CD4-positive, CD25-positive, alpha-beta regulatory T cell (primary cell): ENCODE results near the gene RPS18. TPM values are rescaled to one million over a fixed set of nuclear protein-coding genes. Genes with fewer than 3 reads are reported as not detected.

Experiments used
- ATAC-seq, 2 donors: fragments of 150-1000 bp; cut with Tn5 transposase; one replicate each; pipeline ENCODE4 v1.10.0; 2021; ENCODE audit warnings: low read depth in 2 of 2, moderate number of reproducible peaks in 2 of 2, moderate library complexity in 1 of 2
- DNase-seq, 3 donors: peaks; one replicate each; pipeline versions ENCODE4 v3.0.0 to v3.0.0-alpha.2; 2012 to 2022; ENCODE audit warnings: mixed read lengths in 1 of 3
- H3K27ac ChIP-seq: one replicate; pipeline ENCODE4 v1.7.0; 2013; ENCODE audit warnings: mild to moderate bottlenecking, low read length; ENCODE audit not compliant: insufficient read depth, poor library complexity, severe bottlenecking
- H3K27me3 ChIP-seq: one replicate; pipeline ENCODE4 v1.7.0; 2013; ENCODE audit warnings: low read length; ENCODE audit not compliant: control insufficient read depth, insufficient read depth
- H3K36me3 ChIP-seq: one replicate; pipeline ENCODE4 v1.7.0; 2013; ENCODE audit warnings: mild to moderate bottlenecking, low read length, moderate library complexity; ENCODE audit not compliant: control insufficient read depth, insufficient read depth
- H3K4me1 ChIP-seq: 2 replicates; pipeline ENCODE4 v1.7.0; 2013; ENCODE audit warnings: mild to moderate bottlenecking, low read length; ENCODE audit not compliant: insufficient read depth, control insufficient read depth, poor library complexity, severe bottlenecking
- H3K4me3 ChIP-seq: one replicate; pipeline ENCODE4 v1.7.0; 2013; ENCODE audit warnings: low read depth, mild to moderate bottlenecking, low read length, moderate library complexity
- H3K9me3 ChIP-seq, 2 experiments: 1 replicate in 1 of 2; 2 replicates in 1 of 2; pipeline ENCODE4 v1.7.0; 2013; ENCODE audit warnings: low read length in 2 of 2, mild to moderate bottlenecking in 1 of 2, moderate library complexity in 1 of 2; ENCODE audit not compliant: control insufficient read depth in 2 of 2
- H3K27ac Mint-ChIP-seq, 3 donors: one replicate each; pipeline ENCODE4 v1.8.0; 2020 to 2022; ENCODE audit warnings: mild to moderate bottlenecking in 3 of 3, mixed read lengths in 3 of 3, moderate library complexity in 2 of 3
- H3K27me3 Mint-ChIP-seq: one replicate; pipeline ENCODE4 v1.8.0; 2022; ENCODE audit warnings: mild to moderate bottlenecking, mixed read lengths
- H3K36me3 Mint-ChIP-seq: one replicate; pipeline ENCODE4 v1.8.0; 2020; ENCODE audit warnings: mixed read lengths
- H3K4me1 Mint-ChIP-seq, 4 donors: one replicate each; pipeline ENCODE4 v1.8.0; 2020 to 2022; ENCODE audit warnings: mixed read lengths in 4 of 4, mild to moderate bottlenecking in 1 of 4
- H3K4me3 Mint-ChIP-seq, 4 donors: one replicate each; pipeline ENCODE4 v1.8.0; 2020 to 2022; ENCODE audit warnings: mild to moderate bottlenecking in 4 of 4, mixed read lengths in 4 of 4, moderate library complexity in 3 of 4
- H3K9me3 Mint-ChIP-seq, 7 donors: one replicate each; pipeline ENCODE4 v1.8.0; 2020 to 2022; ENCODE audit warnings: mixed read lengths in 7 of 7, mild to moderate bottlenecking in 3 of 7, moderate library complexity in 2 of 7
- polyA plus RNA-seq, 4 donors: library from polyadenylated mRNA; unstranded; fragments of 300-500 nt; fragmentation: Illumina TruSeq; gene quantifications; one replicate each; pipeline ENCODE4 v1.2.3, GENCODE V29; 2021
- total RNA-seq: library from RNA; stranded (reverse); gene quantifications from one replicate; pipeline ENCODE4 v1.2.3, GENCODE V29; 2022

Gene RPS18
- total and polyA plus RNA-seq, 5 donors from 2014 or later: 2,198 to 10,525 (median 7,077) TPM

DNA sequence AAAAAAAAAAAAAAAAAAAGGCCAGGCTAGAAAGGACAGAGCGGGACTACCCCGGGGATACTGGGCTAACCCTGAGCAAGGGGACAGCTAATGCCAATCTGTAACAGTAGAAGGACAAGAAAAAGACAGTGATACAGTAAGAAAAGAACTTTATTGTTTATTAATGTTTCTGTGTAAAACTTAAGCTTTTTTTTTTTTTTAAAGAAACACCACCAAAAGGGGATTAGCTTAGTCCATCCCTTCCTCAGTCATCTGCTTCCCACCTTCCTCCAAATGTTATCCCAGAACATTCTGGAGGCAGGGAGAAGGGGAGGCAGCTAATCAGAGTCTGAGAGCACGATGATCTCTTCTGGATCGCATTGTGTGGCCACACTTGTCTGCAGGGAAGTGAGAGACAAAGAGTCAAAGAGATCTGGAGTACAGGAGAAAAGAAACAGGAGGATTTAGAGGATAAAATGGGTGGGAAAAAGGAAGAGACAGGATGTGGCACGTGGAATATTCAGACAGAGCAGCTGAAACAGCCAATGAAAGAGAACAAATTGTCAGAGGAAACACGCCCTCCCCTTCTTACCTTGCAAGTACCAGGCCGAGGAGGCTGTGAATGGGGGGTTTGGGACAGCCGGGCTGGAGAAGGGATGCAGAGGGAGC lies 46.7 kb downstream of the RPS18 start:
- peak overlapping the region; percentile 90 to 100 (median 99) for H3K4me3 Mint-ChIP-seq
- peak overlapping the region; percentile 96 for H3K4me3 ChIP-seq
- peaks cover 77% of the 10 kb centered on the region for H3K4me1 ChIP-seq
- DNase-seq (no peak), ATAC-seq (no peak)
- no peaks in the 10 kb centered on the region for H3K9me3 ChIP-seq
- peaks cover 32% of the 10 kb centered on the region for H3K36me3 ChIP-seq
- peak overlapping the region; percentile 92 for H3K27ac ChIP-seq
- H3K4me1 Mint-ChIP-seq: peaks cover 4 to 93% (median 42%) of the 10 kb centered on the region in 4 donors
- peaks cover 0 to 1% (median 0%) of the 10 kb centered on the region in 7 donors for H3K9me3 Mint-ChIP-seq
- no peaks in the 10 kb centered on the region for H3K27me3 Mint-ChIP-seq
- H3K27me3 ChIP-seq: no peaks in the 10 kb centered on the region
- H3K36me3 Mint-ChIP-seq: peaks cover 38% of the 10 kb centered on the region
- peak overlapping the region; percentile 90 to 99 (median 98) for H3K27ac Mint-ChIP-seq

DNA sequence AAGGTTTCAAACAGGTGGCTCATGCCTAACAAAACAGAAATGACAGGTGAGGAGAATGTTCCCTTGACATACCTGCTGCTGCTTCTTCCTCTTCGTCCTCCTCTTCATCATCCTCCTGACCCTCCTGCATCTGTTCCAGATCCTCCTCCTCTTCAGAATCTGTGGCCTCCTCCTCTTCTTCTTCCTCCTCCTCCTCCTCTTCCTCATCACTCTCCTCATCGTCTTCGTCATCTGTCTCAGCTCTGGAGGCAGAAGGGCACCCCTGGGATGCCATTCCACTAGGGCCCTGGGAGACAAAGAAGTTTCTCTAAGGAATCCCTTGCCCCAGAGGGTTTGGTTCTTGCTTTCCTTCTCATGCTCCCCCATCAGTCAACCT lies 48.1 kb downstream of the RPS18 start:
- Mint-ChIP-seq H3K9me3 (peaks cover 0 to 1% (median 0%) of the 10 kb centered on the region in 7 donors), H3K4me3 (peak overlapping the region in 3 of 4 donors; percentile 90 to 100 (median 99)), H3K27me3 (no peaks in the 10 kb centered on the region), H3K27ac (peak overlapping the region; percentile 49 to 98 (median 75)), H3K4me1 (peaks cover 4 to 92% (median 42%) of the 10 kb centered on the region in 4 donors), H3K36me3 (peaks cover 38% of the 10 kb centered on the region)
- Histone ChIP-seq H3K27ac (no peak overlapping the region), H3K36me3 (peaks cover 32% of the 10 kb centered on the region), H3K9me3 (no peaks in the 10 kb centered on the region), H3K27me3 (no peaks in the 10 kb centered on the region), H3K4me1 (peaks cover 79% of the 10 kb centered on the region), H3K4me3 (peak overlapping the region; percentile 12)
- ATAC-seq (no peak), DNase-seq (no peak)

DNA sequence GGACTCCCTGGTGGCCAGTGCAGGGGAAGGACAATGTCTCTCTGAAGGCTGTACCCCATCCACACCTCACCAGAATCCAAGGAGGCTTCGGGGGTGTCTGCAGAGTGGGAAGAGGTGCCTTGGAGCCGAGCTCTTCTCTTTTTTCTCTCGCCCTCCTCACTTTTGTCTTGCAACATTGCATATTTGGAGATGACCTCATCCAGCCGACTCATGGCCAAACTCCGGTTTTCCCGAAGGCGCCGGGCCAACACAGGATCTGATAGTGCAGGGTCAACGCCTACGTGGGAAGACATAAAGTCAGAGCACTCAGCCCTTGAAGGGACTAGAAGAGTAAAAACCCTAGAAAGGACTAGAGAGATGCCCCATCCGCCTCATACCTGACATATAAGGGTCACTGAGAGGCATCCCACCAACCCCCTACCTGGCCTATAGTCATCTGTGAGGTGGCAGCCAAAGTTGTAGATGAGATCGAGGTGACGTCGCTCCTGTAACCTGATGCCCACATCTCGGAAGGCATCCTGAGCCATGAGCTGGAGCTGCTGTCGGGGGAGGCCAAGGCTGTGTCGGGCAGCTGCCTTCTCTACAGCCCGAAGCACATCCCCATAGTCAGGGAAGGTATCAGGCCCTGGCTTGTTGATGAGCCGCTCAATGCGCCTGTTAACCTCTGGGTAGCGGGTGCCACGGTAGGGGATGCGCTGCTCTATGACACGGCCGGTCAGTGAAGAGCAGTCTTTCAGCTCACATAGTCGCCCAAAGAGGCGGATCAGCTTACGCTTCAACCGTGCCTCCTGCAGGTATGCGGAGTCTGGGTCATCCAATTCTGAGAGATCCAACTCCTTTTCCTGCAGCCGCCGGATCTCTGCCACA lies 48.7 kb downstream of the RPS18 start:
- ATAC-seq (no peak), DNase-seq (no peak)
- Histone ChIP-seq H3K4me3 (no peak overlapping the region), H3K4me1 (peaks cover 73% of the 10 kb centered on the region), H3K27ac (no peak overlapping the region), H3K9me3 (no peaks in the 10 kb centered on the region), H3K27me3 (no peaks in the 10 kb centered on the region), H3K36me3 (peaks cover 32% of the 10 kb centered on the region)
- no peaks in the 10 kb centered on the region for H3K27me3 Mint-ChIP-seq
- H3K9me3 Mint-ChIP-seq: peaks cover 0 to 1% (median 0%) of the 10 kb centered on the region in 7 donors
- H3K4me1 Mint-ChIP-seq: peaks cover 4 to 86% (median 42%) of the 10 kb centered on the region in 4 donors
- peak overlapping the region in 2 of 3 donors; percentile 71 to 98 for H3K27ac Mint-ChIP-seq
- H3K4me3 Mint-ChIP-seq: peak overlapping the region; percentile 84 to 100 (median 94)
- H3K36me3 Mint-ChIP-seq: peaks cover 38% of the 10 kb centered on the region

DNA sequence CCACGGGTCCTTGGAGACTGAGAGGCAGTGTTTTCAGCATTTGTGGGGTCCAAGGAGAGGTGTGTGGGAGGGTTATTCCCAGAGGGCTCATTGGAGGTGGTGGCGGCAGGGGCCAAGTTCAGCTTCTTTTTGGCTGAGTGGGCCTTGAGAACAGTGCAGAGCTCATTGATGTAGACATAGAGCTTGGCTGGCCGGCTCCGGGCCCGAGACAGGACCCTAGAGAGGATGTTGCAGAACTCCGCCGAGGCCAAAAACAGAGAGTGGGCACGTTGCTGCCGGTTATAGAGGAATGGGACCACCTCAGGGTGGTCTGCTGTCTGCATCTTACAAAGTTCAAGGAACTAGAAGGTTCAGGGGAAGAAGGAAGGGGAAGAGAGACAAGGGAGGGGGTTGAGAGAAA lies 49.4 kb downstream of the RPS18 start:
- Mint-ChIP-seq H3K4me3 (peak overlapping the region; percentile 84 to 100 (median 94)), H3K27ac (peak overlapping the region in 1 of 3 donors; percentile 62), H3K36me3 (peaks cover 38% of the 10 kb centered on the region), H3K4me1 (peaks cover 4 to 79% (median 44%) of the 10 kb centered on the region in 4 donors), H3K27me3 (no peaks in the 10 kb centered on the region), H3K9me3 (peaks cover 0 to 1% (median 0%) of the 10 kb centered on the region in 7 donors)
- Histone ChIP-seq H3K9me3 (no peaks in the 10 kb centered on the region), H3K4me1 (peaks cover 68% of the 10 kb centered on the region), H3K4me3 (peak overlapping the region; percentile 98), H3K36me3 (peaks cover 32% of the 10 kb centered on the region), H3K27me3 (no peaks in the 10 kb centered on the region), H3K27ac (no peak overlapping the region)
- DNase-seq (no peak), ATAC-seq (no peak)

DNA sequence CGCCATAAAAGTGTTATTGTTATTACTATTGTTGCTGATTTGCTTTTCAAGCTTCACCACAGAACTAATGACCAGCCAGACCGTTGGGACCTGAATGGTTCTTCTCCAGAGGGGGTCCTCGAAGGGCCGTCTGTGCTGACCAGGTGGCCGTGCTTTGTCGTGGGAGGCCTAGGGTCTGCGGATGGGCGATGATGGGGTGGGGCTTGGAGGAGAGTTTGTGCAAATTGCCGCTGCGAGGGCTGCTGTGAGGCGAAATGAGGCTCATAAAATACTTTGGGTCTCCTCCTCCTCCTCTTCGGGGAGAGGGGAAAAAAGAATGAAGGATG lies 51.7 kb downstream of the RPS18 start:
- peak overlapping the region; percentile 95 to 99 (median 98) for H3K27ac Mint-ChIP-seq
- no peak for DNase-seq
- peak overlapping the region; percentile 96 for H3K4me3 ChIP-seq

DNA sequence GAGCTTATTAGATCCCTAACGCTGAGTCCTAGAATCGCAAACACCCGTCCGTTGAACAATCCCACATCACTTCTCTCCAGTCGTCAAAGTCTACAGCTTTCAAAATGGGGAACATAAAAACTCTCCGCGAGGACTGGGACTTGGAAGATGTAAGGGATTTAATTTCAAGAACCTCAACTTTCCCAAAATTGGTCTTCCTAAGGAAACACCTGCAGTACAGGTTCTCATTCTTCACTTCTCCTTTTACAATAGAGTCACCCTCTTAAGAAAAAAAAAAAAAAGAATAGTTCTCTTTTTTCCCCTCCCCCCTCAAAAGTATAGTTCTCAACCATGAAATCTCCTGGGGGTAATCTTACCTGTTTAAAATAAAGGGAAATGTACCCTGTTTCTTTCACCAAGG lies 52.2 kb downstream of the RPS18 start:
- H3K36me3 ChIP-seq: peaks cover 26% of the 10 kb centered on the region
- H3K9me3 Mint-ChIP-seq: peaks cover 0 to 1% (median 0%) of the 10 kb centered on the region in 7 donors
- no peaks in the 10 kb centered on the region for H3K9me3 ChIP-seq
- H3K27me3 ChIP-seq: no peaks in the 10 kb centered on the region
- ATAC-seq: no peak
- peaks cover 25% of the 10 kb centered on the region for H3K36me3 Mint-ChIP-seq
- no peaks in the 10 kb centered on the region for H3K27me3 Mint-ChIP-seq
- peaks cover 4 to 52% (median 26%) of the 10 kb centered on the region in 4 donors for H3K4me1 Mint-ChIP-seq
- peak overlapping the region; percentile 90 to 100 (median 98) for H3K4me3 Mint-ChIP-seq
- H3K4me3 ChIP-seq: peak overlapping the region; percentile 96
- peak overlapping the region; percentile 95 to 99 (median 98) for H3K27ac Mint-ChIP-seq
- H3K27ac ChIP-seq: peak overlapping the region; percentile 86
- H3K4me1 ChIP-seq: peaks cover 47% of the 10 kb centered on the region
- peak in 1 of 3 donors; percentile 20 for DNase-seq

More for the DNA sequence above, 51.7 kb downstream of the RPS18 start:
- Histone ChIP-seq H3K36me3 (peaks cover 31% of the 10 kb centered on the region), H3K27me3 (no peaks in the 10 kb centered on the region), H3K27ac (peak overlapping the region; percentile 86), H3K4me1 (peaks cover 52% of the 10 kb centered on the region), H3K9me3 (no peaks in the 10 kb centered on the region)
- Mint-ChIP-seq H3K27me3 (no peaks in the 10 kb centered on the region), H3K4me3 (peak overlapping the region; percentile 90 to 100 (median 98)), H3K36me3 (peaks cover 31% of the 10 kb centered on the region), H3K9me3 (peaks cover 0 to 1% (median 0%) of the 10 kb centered on the region in 7 donors), H3K4me1 (peaks cover 4 to 58% (median 31%) of the 10 kb centered on the region in 4 donors)
- no peak for ATAC-seq
